Measurements from ENCODE around the gene KDM4B. TPM values are rescaled to one million over a fixed set of nuclear protein-coding genes. Genes with fewer than 3 reads are reported as not detected.
A peak's percentile ranks its signal among the peaks of the same experiment; 100 is the strongest.

KDM4B gene
- total RNA-seq, 1 donor from 2014 or later: 22.4 TPM

- ATAC-seq: no peak
These were observed 157.7 kb downstream of the KDM4B start for GRCh38 chr19:5126498-5127223.

- no peak for ATAC-seq
These were observed 158.8 kb downstream of the KDM4B start for GRCh38 chr19:5127717-5128116.

DNA sequence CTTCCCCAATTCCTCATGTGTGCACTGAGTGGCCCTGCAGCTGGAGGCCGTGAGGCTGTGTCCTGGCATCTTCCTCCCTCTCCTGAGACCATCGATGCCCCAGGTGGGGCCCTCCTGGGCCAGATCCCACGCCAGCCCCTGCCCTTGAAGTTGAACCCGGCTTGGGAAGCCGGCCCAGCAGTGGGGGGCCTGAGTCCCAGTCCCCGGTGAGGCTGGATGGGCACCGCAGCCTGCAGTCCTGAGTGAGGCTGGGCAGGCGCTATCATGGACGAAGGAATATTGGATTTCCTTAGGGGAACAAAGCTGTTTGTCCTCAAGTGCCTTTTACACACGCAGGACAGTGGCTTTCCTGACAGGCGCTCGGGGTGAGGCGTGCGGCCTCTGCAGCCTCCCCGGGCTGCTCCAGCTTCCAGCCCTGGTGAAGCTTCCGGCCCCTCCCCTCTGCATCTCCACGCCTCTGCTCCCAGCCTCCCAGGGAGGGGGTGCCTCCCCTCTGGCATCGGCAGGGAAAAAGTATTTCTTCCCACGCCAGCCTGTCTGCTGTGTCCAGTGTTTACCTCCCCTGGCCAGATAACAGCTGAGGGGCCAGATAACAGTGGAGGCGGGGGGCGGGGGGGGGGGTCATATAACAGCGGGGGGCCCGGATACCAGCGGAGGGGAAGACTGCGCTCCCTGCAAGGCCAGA, 159.5 kb downstream of the KDM4B start:
- no peak for ATAC-seq

DNA sequence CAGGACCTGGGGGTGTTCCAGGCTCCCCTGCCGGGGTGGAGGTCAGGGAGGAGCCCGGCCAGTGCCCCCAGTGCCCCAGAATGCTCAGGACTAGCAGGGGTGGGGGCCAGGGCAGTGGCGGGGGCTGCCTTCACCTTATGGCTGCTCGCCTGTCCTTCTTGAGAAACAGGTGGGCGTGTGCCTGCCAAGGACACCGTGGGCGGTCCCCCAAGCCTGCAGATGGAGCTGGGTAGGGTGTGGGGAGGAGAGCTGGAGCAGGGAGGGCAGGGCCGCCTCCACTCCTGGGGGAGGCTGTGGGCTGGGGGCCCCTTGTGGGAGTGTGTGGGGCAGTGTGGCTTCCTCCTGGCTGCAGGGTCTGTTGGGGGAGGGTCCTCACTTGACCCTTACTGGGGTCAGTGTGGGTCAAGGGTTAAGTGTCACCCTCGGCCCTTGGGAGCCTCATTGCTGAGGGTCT, 160.1 kb downstream of the KDM4B start:
- no peak for ATAC-seq

- ATAC-seq: no peak
These were observed 160.8 kb downstream of the KDM4B start for GRCh38 chr19:5129691-5130090.

DNA sequence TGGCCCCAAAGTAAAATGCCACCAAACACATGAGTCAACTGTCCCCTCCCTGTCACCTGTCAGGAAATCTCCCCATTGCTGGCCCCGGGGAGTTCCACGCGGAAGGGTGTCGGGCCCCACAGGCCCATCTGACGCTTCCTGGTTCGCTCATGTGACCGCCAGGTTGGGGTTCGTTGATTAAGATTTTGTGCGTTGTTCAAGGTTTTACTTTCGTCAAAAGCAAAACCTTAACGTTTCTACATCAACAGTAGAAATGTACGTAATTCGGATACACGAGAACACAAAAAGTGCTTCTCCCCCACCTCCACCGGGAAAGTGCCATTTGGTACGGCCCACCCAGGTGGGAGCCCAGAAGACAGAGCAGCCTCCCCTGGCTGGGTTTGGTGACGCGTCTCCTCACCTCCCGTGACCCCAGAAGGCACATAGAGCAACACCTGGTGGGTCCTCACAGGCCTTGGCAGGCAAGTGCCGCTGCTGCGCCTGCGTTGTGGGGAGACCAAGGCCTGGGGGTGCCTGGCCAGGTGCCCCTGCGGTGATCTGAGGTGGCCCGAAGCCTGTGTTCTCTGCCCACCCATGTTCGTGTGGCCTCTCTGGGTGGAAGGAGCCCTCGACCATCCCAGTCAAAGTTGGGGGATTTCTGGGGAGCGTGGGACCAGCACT, 161.6 kb downstream of the KDM4B start:
- ATAC-seq: no peak

DNA sequence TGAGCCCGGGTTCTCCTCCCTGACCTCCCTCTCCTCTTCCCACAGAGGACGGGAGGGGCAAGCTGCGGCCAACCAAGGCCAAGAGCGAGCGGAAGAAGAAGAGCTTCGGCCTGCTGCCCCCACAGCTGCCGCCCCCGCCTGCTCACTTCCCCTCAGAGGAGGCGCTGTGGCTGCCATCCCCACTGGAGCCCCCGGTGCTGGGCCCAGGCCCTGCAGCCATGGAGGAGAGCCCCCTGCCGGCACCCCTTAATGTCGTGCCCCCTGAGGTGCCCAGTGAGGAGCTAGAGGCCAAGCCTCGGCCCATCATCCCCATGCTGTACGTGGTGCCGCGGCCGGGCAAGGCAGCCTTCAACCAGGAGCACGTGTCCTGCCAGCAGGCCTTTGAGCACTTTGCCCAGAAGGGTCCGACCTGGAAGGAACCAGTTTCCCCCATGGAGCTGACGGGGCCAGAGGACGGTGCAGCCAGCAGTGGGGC, 162.2 kb downstream of the KDM4B start:
- ATAC-seq: no peak

GRCh38 chr19:5131506-5132205, 162.7 kb downstream of the KDM4B start:
- ATAC-seq: no peak

GRCh38 chr19:5132206-5132560, 163.3 kb downstream of the KDM4B start:
- peak; percentile 10 for ATAC-seq

DNA sequence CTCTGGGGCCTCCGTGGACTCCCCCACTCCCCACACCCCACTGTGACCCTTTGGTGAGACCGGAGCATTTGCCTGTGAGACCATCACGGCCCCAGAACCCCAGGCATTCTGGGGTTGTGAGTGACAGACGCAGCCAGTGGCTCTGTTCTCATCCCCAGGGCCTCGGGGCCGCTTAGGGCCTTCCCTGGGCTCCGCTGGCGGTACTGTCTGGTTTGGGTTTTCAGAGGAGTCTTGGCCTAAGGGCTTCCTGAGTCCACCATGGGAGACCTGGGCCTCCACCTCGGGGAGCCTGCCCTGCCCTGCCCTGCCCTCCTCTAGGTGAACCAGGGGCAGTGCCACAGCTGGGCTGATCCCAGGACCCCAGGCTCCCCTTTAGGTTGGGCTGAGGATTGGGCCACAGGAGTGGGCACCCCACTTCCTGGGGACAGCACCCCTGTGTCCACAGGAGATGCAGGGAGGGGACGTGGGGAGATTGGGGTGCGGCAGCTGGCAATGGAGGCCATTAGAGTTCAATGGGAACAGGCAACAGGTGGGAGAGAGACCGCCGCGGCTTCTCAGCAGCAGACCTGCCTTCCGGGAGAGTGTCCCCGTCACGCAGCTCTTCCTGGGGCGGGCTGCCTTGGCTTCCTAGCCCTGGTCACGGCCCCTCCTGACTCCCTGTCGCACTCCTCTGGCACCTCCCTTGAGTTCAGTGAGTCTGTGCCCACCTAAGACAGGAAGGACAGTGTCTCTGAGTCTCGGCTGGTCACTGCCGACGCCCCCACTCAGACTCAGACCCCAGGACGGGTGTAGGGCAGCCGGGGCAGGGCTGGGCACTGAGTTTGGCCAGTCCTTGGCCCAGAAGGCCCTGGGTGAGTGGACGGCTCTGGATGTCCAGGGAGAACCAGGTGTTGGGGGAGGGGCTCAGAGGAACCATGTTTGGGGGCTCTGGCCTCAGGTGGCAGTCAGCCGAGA, 164.1 kb downstream of the KDM4B start:
- no peak for ATAC-seq

DNA sequence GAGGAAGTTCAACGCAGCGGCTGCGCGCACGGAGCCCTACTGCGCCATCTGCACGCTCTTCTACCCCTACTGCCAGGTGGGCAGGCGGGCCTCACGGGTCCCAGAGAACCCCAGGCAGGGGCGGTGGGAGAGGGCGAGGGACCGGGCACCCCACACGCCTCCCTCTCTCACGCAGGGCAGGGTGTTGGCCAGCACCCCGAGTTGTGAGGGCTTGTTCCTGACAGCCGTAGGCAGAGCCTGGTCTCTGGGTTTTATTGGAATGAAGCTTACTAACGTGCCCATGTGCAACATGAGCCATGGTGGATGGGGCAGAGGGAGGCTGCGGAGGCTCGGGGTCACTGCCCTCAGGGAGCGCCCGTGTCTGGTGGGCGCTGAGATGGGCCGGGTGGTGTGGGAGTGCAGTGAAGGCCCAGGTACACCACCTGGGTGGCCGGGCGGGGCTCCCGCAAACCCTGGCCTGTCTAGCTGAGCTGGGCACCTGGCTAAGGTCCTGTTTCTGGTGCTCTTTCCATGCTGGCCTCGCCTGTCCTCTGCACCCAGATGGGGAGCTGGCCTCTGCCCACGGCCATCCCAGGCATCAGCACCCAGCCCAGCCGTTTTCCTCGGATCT, 165.2 kb downstream of the KDM4B start:
- no peak for ATAC-seq

GRCh38 chr19:5134691-5135090, 165.8 kb downstream of the KDM4B start:
- no peak for ATAC-seq

- ATAC-seq: no peak
These were observed 167.4 kb downstream of the KDM4B start for GRCh38 chr19:5136073-5136855.

GRCh38 chr19:5137114-5137513, 168.2 kb downstream of the KDM4B start:
- ATAC-seq: no peak

GRCh38 chr19:5137571-5138124, 168.7 kb downstream of the KDM4B start:
- no peak for ATAC-seq

DNA sequence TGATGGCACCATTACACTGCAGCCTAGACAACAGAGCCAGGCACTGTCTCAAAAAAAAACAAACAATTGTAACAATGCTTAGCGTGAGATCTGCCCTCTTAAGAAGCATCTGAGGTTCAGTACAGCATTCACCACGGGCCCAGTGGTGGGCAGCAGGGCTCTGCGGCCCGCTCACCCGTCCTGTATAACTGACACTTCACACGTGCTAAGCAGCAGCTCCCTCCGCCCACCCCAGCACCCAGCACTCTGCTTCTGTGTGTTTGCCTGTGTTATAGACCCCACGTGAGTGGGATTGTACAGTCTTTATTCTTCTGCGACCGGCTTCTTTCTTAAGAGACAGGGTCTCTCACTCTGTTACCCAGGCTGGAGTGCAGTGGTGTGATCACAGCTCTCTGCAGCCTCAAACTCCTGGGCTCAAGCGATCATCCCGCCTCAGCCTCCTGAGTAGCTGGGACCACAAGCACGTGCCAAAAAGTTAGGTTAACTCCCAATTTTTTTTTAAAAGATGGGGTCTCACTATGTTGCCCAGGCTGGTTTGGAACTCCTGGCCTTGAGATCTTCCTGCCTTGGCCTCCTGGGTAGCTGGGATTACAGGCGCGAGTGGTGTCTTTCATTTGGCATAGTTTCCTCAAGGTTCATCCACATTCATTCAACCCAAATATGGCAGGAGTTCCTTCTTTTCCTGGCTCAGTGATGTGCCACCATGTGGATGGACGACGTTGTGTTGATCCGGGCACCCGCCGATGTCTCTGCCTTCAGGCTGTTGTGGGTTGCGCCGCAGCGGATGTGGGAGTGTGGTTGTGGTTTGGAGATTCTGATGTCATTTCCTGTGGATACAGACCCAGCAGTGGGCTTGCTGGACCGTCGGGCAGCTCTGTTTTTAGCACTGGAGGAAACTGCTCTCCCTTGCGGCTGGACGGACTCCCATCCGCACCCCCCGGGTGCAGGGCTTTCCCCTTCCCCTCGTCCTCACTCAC, 170.0 kb downstream of the KDM4B start:
- peak; percentile 8 for ATAC-seq

GRCh38 chr19:5139583-5140325, 170.8 kb downstream of the KDM4B start:
- no peak for ATAC-seq
